Measurements from ENCODE around the gene CRLF2. TPM values are rescaled to one million over a fixed set of nuclear protein-coding genes. Genes with fewer than 3 reads are reported as not detected.

Gene CRLF2
- polyA plus RNA-seq, 4 donors, result 0.33 TPM; not detected in 3

GRCh38 chrX:1223242-1223600, 10.8 kb upstream of the CRLF2 start:
- Histone ChIP-seq H3K27ac (ENCODE audit: low read depth in 1 of 3, low read length in 2 of 3) (no peak overlapping the region), H3K4me1 (ENCODE audit: control insufficient read depth in 3 of 3, insufficient read depth in 2 of 3, low read depth in 1 of 3, low read length in 2 of 3) (no peaks in the 10 kb centered on the region), H3K36me3 (ENCODE audit: control insufficient read depth in 3 of 3, insufficient read depth in 2 of 3, low read depth in 1 of 3, low read length in 3 of 3) (no peaks in the 10 kb centered on the region), H3K9me3 (ENCODE audit: control insufficient read depth in 2 of 2, insufficient read depth in 1 of 2, low read depth in 1 of 2, low read length in 1 of 2) (peaks cover 2 to 16% of the 10 kb centered on the region in 2 donors), H3K27me3 (ENCODE audit: control insufficient read depth in 3 of 3, insufficient read depth in 3 of 3, low read length in 3 of 3) (no peaks in the 10 kb centered on the region), H3K4me3 (ENCODE audit: low read depth in 1 of 3, low read length in 3 of 3) (no peak overlapping the region)
- FAIRE-seq, result no peak
- no peak for DNase-seq

GRCh38 chrX:1222531-1223241, 10.2 kb upstream of the CRLF2 start:
- no peak overlapping the region for H3K27ac ChIP-seq (ENCODE audit: low read depth in 1 of 3, low read length in 2 of 3)
- H3K36me3 ChIP-seq (ENCODE audit: control insufficient read depth in 3 of 3, insufficient read depth in 2 of 3, low read depth in 1 of 3, low read length in 3 of 3), result no peaks in the 10 kb centered on the region
- H3K27me3 ChIP-seq (ENCODE audit: control insufficient read depth in 3 of 3, insufficient read depth in 3 of 3, low read length in 3 of 3), result no peaks in the 10 kb centered on the region
- no peak overlapping the region for H3K4me3 ChIP-seq (ENCODE audit: low read depth in 1 of 3, low read length in 3 of 3)
- WGBS, 3 donors, result 84 to 86% (median 84%) methylated on average over 17 of the region's 17 CpGs
- H3K9me3 ChIP-seq (ENCODE audit: control insufficient read depth in 2 of 2, insufficient read depth in 1 of 2, low read depth in 1 of 2, low read length in 1 of 2), result peaks cover 2 to 16% of the 10 kb centered on the region in 2 donors
- H3K4me1 ChIP-seq (ENCODE audit: control insufficient read depth in 3 of 3, insufficient read depth in 2 of 3, low read depth in 1 of 3, low read length in 2 of 3), result no peaks in the 10 kb centered on the region
- FAIRE-seq (no peak), DNase-seq (no peak)

- no peaks in the 10 kb centered on the region for H3K36me3 ChIP-seq (ENCODE audit: control insufficient read depth in 3 of 3, insufficient read depth in 2 of 3, low read depth in 1 of 3, low read length in 3 of 3)
- H3K4me1 ChIP-seq (ENCODE audit: control insufficient read depth in 3 of 3, insufficient read depth in 2 of 3, low read depth in 1 of 3, low read length in 2 of 3), result no peaks in the 10 kb centered on the region
- no peak overlapping the region for H3K4me3 ChIP-seq (ENCODE audit: low read depth in 1 of 3, low read length in 3 of 3)
- FAIRE-seq, result no peak
- DNase-seq, result no peak
- peaks cover 2 to 16% of the 10 kb centered on the region in 2 donors for H3K9me3 ChIP-seq (ENCODE audit: control insufficient read depth in 2 of 2, insufficient read depth in 1 of 2, low read depth in 1 of 2, low read length in 1 of 2)
- WGBS, 3 donors, result 73 to 84% (median 79%) methylated on average over 12 of the region's 12 CpGs
- no peak overlapping the region for H3K27ac ChIP-seq (ENCODE audit: low read depth in 1 of 3, low read length in 2 of 3)
- no peaks in the 10 kb centered on the region for H3K27me3 ChIP-seq (ENCODE audit: control insufficient read depth in 3 of 3, insufficient read depth in 3 of 3, low read length in 3 of 3)
Measured at GRCh38 chrX:1221296-1221845, 8.9 kb upstream of the CRLF2 start.

GRCh38 chrX:1218286-1218685, 5.8 kb upstream of the CRLF2 start:
- Histone ChIP-seq H3K27ac (ENCODE audit: low read depth in 1 of 3, low read length in 2 of 3) (no peak overlapping the region), H3K27me3 (ENCODE audit: control insufficient read depth in 3 of 3, insufficient read depth in 3 of 3, low read length in 3 of 3) (no peaks in the 10 kb centered on the region), H3K9me3 (ENCODE audit: control insufficient read depth in 2 of 2, insufficient read depth in 1 of 2, low read depth in 1 of 2, low read length in 1 of 2) (peaks cover 0 to 4% of the 10 kb centered on the region in 2 donors), H3K4me3 (ENCODE audit: low read depth in 1 of 3, low read length in 3 of 3) (no peak overlapping the region), H3K4me1 (ENCODE audit: control insufficient read depth in 3 of 3, insufficient read depth in 2 of 3, low read depth in 1 of 3, low read length in 2 of 3) (no peaks in the 10 kb centered on the region), H3K36me3 (ENCODE audit: control insufficient read depth in 3 of 3, insufficient read depth in 2 of 3, low read depth in 1 of 3, low read length in 3 of 3) (no peaks in the 10 kb centered on the region)
- FAIRE-seq (no peak), DNase-seq (no peak)
- WGBS, 3 donors, result 74 to 78% (median 74%) methylated on average over 4 of the region's 4 CpGs

- no peak overlapping the region for H3K27ac ChIP-seq (ENCODE audit: low read depth in 1 of 3, low read length in 2 of 3)
Measured at GRCh38 chrX:1215123-1215823, 2.8 kb upstream of the CRLF2 start.

GRCh38 chrX:1213971-1214370, 1.5 kb upstream of the CRLF2 start:
- FAIRE-seq (no peak), DNase-seq (no peak)
- no peaks in the 10 kb centered on the region for H3K27me3 ChIP-seq (ENCODE audit: control insufficient read depth in 3 of 3, insufficient read depth in 3 of 3, low read length in 3 of 3)
- no peak overlapping the region for H3K4me3 ChIP-seq (ENCODE audit: low read depth in 1 of 3, low read length in 3 of 3)
- peaks cover 0 to 2% of the 10 kb centered on the region in 2 donors for H3K9me3 ChIP-seq (ENCODE audit: control insufficient read depth in 2 of 2, insufficient read depth in 1 of 2, low read depth in 1 of 2, low read length in 1 of 2)
- 84 to 91% (median 91%) methylated on average over 11 of the region's 11 CpGs for whole genome bisulfite sequencing, 3 donors
- H3K36me3 ChIP-seq (ENCODE audit: control insufficient read depth in 3 of 3, insufficient read depth in 2 of 3, low read depth in 1 of 3, low read length in 3 of 3), result no peaks in the 10 kb centered on the region
- H3K4me1 ChIP-seq (ENCODE audit: control insufficient read depth in 3 of 3, insufficient read depth in 2 of 3, low read depth in 1 of 3, low read length in 2 of 3), result no peaks in the 10 kb centered on the region
- no peak overlapping the region for H3K27ac ChIP-seq (ENCODE audit: low read depth in 1 of 3, low read length in 2 of 3)

More at GRCh38 chrX:1215123-1215823, 2.8 kb upstream of the CRLF2 start:
- Histone ChIP-seq H3K4me3 (ENCODE audit: low read depth in 1 of 3, low read length in 3 of 3) (no peak overlapping the region), H3K4me1 (ENCODE audit: control insufficient read depth in 3 of 3, insufficient read depth in 2 of 3, low read depth in 1 of 3, low read length in 2 of 3) (no peaks in the 10 kb centered on the region), H3K36me3 (ENCODE audit: control insufficient read depth in 3 of 3, insufficient read depth in 2 of 3, low read depth in 1 of 3, low read length in 3 of 3) (no peaks in the 10 kb centered on the region), H3K27me3 (ENCODE audit: control insufficient read depth in 3 of 3, insufficient read depth in 3 of 3, low read length in 3 of 3) (no peaks in the 10 kb centered on the region), H3K9me3 (ENCODE audit: control insufficient read depth in 2 of 2, insufficient read depth in 1 of 2, low read depth in 1 of 2, low read length in 1 of 2) (peaks cover 0 to 2% of the 10 kb centered on the region in 2 donors)
- FAIRE-seq, result no peak
- WGBS, 3 donors, result 65 to 71% (median 66%) methylated on average over 10 of the region's 10 CpGs
- DNase-seq, result no peak

GRCh38 chrX:1210844-1211243, 1.6 kb downstream of the CRLF2 start:
- Histone ChIP-seq H3K4me3 (ENCODE audit: low read depth in 1 of 3, low read length in 3 of 3) (no peak overlapping the region), H3K27me3 (ENCODE audit: control insufficient read depth in 3 of 3, insufficient read depth in 3 of 3, low read length in 3 of 3) (no peaks in the 10 kb centered on the region), H3K27ac (ENCODE audit: low read depth in 1 of 3, low read length in 2 of 3) (no peak overlapping the region), H3K4me1 (ENCODE audit: control insufficient read depth in 3 of 3, insufficient read depth in 2 of 3, low read depth in 1 of 3, low read length in 2 of 3) (no peaks in the 10 kb centered on the region), H3K36me3 (ENCODE audit: control insufficient read depth in 3 of 3, insufficient read depth in 2 of 3, low read depth in 1 of 3, low read length in 3 of 3) (no peaks in the 10 kb centered on the region), H3K9me3 (ENCODE audit: control insufficient read depth in 2 of 2, insufficient read depth in 1 of 2, low read depth in 1 of 2, low read length in 1 of 2) (peaks cover 0 to 2% of the 10 kb centered on the region in 2 donors)
- FAIRE-seq (no peak), DNase-seq (no peak)
- 88 to 91% (median 89%) methylated on average over 1 of the region's 1 CpG for WGBS, 3 donors

- H3K27me3 ChIP-seq (ENCODE audit: control insufficient read depth in 3 of 3, insufficient read depth in 3 of 3, low read length in 3 of 3), result no peaks in the 10 kb centered on the region
- H3K9me3 ChIP-seq (ENCODE audit: control insufficient read depth in 2 of 2, insufficient read depth in 1 of 2, low read depth in 1 of 2, low read length in 1 of 2), result no peaks in the 10 kb centered on the region
- 50 to 61% (median 56%) methylated on average over 15 of the region's 15 CpGs for WGBS, 3 donors
- no peak for FAIRE-seq
- no peak for DNase-seq
- H3K4me1 ChIP-seq (ENCODE audit: control insufficient read depth in 3 of 3, insufficient read depth in 2 of 3, low read depth in 1 of 3, low read length in 2 of 3), result no peaks in the 10 kb centered on the region
- H3K4me3 ChIP-seq (ENCODE audit: low read depth in 1 of 3, low read length in 3 of 3), result no peak overlapping the region
- no peak overlapping the region for H3K27ac ChIP-seq (ENCODE audit: low read depth in 1 of 3, low read length in 2 of 3)
- no peaks in the 10 kb centered on the region for H3K36me3 ChIP-seq (ENCODE audit: control insufficient read depth in 3 of 3, insufficient read depth in 2 of 3, low read depth in 1 of 3, low read length in 3 of 3)
Measured at GRCh38 chrX:1207496-1208025, 4.9 kb downstream of the CRLF2 start.
